AG04449 (cell line): ENCODE measurements around the gene CYSRT1.

Experiments used
- CTCF ChIA-PET: fragments of 350-600 bp; formaldehyde crosslinking; extraction: SDS; loops from one replicate; lab custom pipeline; 2021; ENCODE audit warnings: antibody characterized with exemption; lab: Yijun Ruan, JAX
- POLR2A ChIA-PET: fragments of 400-600, 350-600 bp; formaldehyde crosslinking; extraction: SDS; loops from one replicate; lab custom pipeline; 2020; ENCODE audit warnings: antibody characterized with exemption, inconsistent platforms; lab: Yijun Ruan, JAX
- DNase-seq: peaks from one replicate; pipeline ENCODE4 v3.0.0-alpha.2; 2010; ENCODE audit warnings: low read depth, low spot score
- H3K4me3 ChIP-seq: 2 replicates; pipeline ENCODE4 v1.5.1; 2011; ENCODE audit warnings: low read depth, mild to moderate bottlenecking, control low read depth, low read length
- CTCF ChIP-seq: IDR thresholded peaks from one replicate; pipeline ENCODE4 v1.5.1; 2011; ENCODE audit warnings: mild to moderate bottlenecking, moderate library complexity, low read length, control low read depth, inconsistent platforms; ENCODE audit not compliant: insufficient read depth; ENCODE audit errors: missing control alignments

Gene CYSRT1

DNA sequence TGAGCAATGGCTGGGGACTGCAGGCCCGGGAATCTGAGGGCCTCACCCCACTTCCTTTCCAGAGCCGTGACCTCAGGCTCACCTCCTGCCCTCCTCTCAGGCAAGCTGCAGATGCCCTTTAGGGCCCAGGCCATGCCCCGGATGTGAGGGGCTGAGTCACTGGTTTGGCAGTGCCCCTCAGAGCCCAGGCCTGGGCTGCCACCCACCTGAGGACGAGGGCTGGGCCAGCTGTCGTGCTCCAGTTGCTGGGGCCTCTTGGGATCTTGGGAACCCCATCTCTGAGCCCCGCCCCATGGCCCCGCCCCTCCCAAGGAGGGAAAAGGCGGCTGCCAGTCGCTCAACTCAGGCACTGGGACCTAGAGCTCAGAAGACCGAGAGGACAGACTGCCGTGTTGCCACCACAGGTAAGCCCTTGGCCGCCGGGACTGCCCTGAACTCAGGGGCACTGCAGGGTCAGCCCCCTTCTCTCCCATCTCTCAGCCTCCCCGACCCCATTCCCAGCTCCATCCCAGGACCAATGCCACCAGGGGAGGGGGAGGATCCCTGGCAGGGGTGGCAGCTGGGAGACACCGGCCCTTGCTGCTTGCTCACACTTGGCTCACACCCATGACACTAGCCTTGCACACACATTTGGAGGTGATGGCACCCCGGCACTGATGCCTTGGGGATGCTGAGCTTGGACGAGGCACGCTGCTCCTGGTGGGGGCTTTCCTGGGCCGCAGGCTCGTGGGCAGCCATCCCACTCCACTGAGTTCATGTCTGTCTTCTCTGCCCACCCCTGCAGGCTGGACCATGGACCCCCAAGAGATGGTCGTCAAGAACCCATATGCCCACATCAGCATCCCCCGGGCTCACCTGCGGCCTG, at the start of gene CYSRT1:
TSS of gene CYSRT1 (plus strand) at position 345 of the 865 bp plus-strand sequence. CDS start at position 793, 448 bp downstream.
- CTCF ChIA-PET: interaction anchor here (0.7 to 6.6 kb wide), 7 partner anchors 9 to 198 kb away, joined by 3 to 139 read pairs (median 7); partner anchors contain the start of genes EXD3, NPDC1 and TUBB4B
- DNase-seq: no peak
- H3K4me3 ChIP-seq: peak within 1 kb of the TSS; percentile 87
- no peak for TF ChIP-seq CTCF
- POLR2A ChIA-PET: no interaction called here

- H3K4me3 ChIP-seq: no peak overlapping the region
Measured at GRCh38 chr9:137175345-137175961, 49.5 kb upstream of the CYSRT1 start.

GRCh38 chr9:137176302-137177182, 48.4 kb upstream of the CYSRT1 start:
- H3K4me3 ChIP-seq: no peak overlapping the region
- POLR2A ChIA-PET: interaction anchor here (0.8 to 1.1 kb wide), 3 partner anchors 12 to 64 kb away, joined by 3 read pairs; partner anchors contain the start of genes ANAPC2, SSNA1 and TUBB4B
- CTCF ChIA-PET: interaction anchor here (0.8 to 5.4 kb wide), 8 partner anchors 10 to 86 kb away, joined by 3 to 30 read pairs (median 3); partner anchors contain the start of genes ANAPC2, RNF224 and SSNA1
- peak; percentile 54 for TF ChIP-seq CTCF
- no peak for DNase-seq

More at GRCh38 chr9:137175345-137175961, 49.5 kb upstream of the CYSRT1 start:
- ChIA-PET CTCF (interaction anchor here (1.2 to 5.4 kb wide), 2 partner anchors 13 to 117 kb away, joined by 3 to 30 read pairs; partner anchors contain the start of genes ANAPC2 and SSNA1), POLR2A (interaction anchor here (1.1 kb wide), 1 partner anchor 13 kb away, joined by 3 read pairs; the partner anchor contains the start of gene SSNA1)
- peak; percentile 22 for TF ChIP-seq CTCF
- no peak for DNase-seq

DNA sequence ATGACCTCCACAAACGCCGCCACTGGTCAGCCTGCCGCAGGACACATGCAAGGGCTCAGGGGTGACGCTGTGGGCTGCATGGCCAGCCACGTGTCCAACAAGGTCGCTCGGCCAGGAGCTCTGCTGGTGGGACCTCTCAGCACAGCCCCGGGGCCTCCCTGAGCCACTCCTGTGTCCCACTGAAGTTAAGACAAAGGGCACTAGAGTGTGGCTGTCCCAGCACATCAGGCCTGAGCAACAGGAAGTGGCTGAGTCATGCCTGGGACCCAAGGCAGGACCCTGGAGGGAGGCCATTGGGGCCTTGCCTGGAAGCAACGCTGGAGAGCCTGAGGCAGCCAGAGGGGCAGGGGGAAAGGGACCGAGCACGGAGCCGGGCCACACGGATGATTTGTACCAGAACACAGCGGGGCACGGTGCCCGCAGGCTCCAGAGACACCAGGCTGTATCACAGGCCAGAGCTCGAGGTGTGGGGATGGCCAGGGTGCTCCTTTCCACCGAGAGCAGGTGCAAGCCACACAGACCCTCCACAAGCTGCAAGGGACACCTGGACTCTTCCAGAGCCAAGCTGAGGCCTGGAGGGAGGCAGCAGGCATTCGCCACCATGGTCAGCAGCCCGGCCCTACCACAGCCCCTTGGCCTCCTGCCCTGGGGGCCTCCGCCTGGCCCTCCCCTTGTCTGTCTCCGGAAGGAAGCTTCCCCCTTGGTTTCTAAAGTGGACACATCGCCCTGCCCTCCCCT, 46.6 kb upstream of the CYSRT1 start:
- H3K4me3 ChIP-seq: no peak overlapping the region
- ChIA-PET POLR2A (no interaction called here), CTCF (interaction anchor here (0.9 to 5.4 kb wide), 5 partner anchors 9 to 58 kb away, joined by 3 to 30 read pairs (median 6); partner anchors contain the start of genes ANAPC2, LRRC26 and SSNA1)
- TF ChIP-seq CTCF: no peak
- DNase-seq: no peak

GRCh38 chr9:137178939-137179630, 45.9 kb upstream of the CYSRT1 start:
- H3K4me3 ChIP-seq: no peak overlapping the region
- ChIA-PET POLR2A (no interaction called here), CTCF (interaction anchor here (0.9 to 2.1 kb wide), 3 partner anchors 10 to 58 kb away, joined by 3 to 7 read pairs (median 3); partner anchors contain the start of gene LRRC26)
- DNase-seq: no peak
- TF ChIP-seq CTCF: no peak
